Calu3 (cell line): Measurements from ENCODE around the gene CLASP1. TPM values are rescaled to one million over a fixed set of nuclear protein-coding genes. Genes with fewer than 3 reads are reported as not detected.

Experiments
- Bru-seq: library from RNA; stranded (reverse); fragments of 400-500 nt; gene quantifications from one replicate; lab custom pipeline; 2021; lab: Mats Ljungman, UMichigan
- BruChase-seq, 2 experiments: library from RNA; stranded (reverse); fragments of 400-500 nt; gene quantifications; one replicate each; lab custom pipeline; 2021; lab: Mats Ljungman, UMichigan
- BruUV-seq: library from RNA; stranded (reverse); fragments of 400-500 nt; replicated peaks from 2 replicates; lab custom pipeline; 2021; lab: Mats Ljungman, UMichigan
- CTCF ChIA-PET: fragments of 300-600 bp; sonication (Branson Sonifier 250); formaldehyde crosslinking; loops from one replicate; lab custom pipeline; 2022; ENCODE audit warnings: antibody characterized with exemption; lab: Charles Lee
- DNase-seq: peaks from one replicate; pipeline ENCODE4 v3.0.0; 2022
- H3K27ac Mint-ChIP-seq: one replicate; pipeline ENCODE4 v1.8.0; 2022; ENCODE audit warnings: mixed read lengths; ENCODE audit not compliant: unreplicated experiment
- H3K27me3 Mint-ChIP-seq: one replicate; pipeline ENCODE4 v1.8.0; 2022; ENCODE audit warnings: mixed read lengths; ENCODE audit not compliant: unreplicated experiment
- H3K36me3 Mint-ChIP-seq: one replicate; pipeline ENCODE4 v1.8.0; 2022; ENCODE audit warnings: mild to moderate bottlenecking, moderate library complexity, mixed read lengths; ENCODE audit not compliant: insufficient read depth, unreplicated experiment
- H3K4me1 Mint-ChIP-seq: one replicate; pipeline ENCODE4 v1.8.0; 2022; ENCODE audit warnings: mild to moderate bottlenecking, low read depth, mixed read lengths; ENCODE audit not compliant: unreplicated experiment
- H3K4me3 Mint-ChIP-seq: one replicate; pipeline ENCODE4 v1.8.0; 2022; ENCODE audit warnings: mild to moderate bottlenecking, low read depth, moderate library complexity, mixed read lengths; ENCODE audit not compliant: unreplicated experiment
- H3K9me3 Mint-ChIP-seq: one replicate; pipeline ENCODE4 v1.8.0; 2022; ENCODE audit warnings: low read depth, mixed read lengths; ENCODE audit not compliant: unreplicated experiment
- intact Hi-C: fragments of 100-400 bp; cut with micrococcal nuclease; formaldehyde crosslinking; loops from one replicate; pipeline ENCODE4 v1.10.0; 2022; ENCODE audit not compliant: unreplicated experiment
- long read RNA-seq: library from polyadenylated mRNA; stranded (forward); transcript quantifications from one replicate; pipeline ENCODE4 v2.0.0, GENCODE V29; 2022
- total RNA-seq: library from RNA; stranded (reverse); gene quantifications from 2 replicates; pipeline ENCODE4 v1.2.3, GENCODE V29; 2022
- TF ChIP-seq, protein P1 (sequence below): fragments of 200-600 bp; IDR thresholded peaks from one replicate; pipeline ENCODE4 v1.8.0; 2022; ENCODE audit warnings: antibody characterized with exemption; ENCODE audit not compliant: unreplicated experiment

CLASP1 gene
- total RNA-seq = 54.3 and 59.7 TPM in 2 replicates
- Bru-seq, nascent RNA = percentile 89 among the genes with signal in this experiment
- percentile 76 among the genes with signal in this experiment for BruChase-seq, experiment 1, labeled RNA remaining after a 6-hour chase
- percentile 78 among the genes with signal in this experiment for BruChase-seq, experiment 2, labeled RNA remaining after a 2-hour chase
- long read RNA-seq, partial matches to known transcripts = 2 of 12 reads
- long read RNA-seq, other reads (novel, unspliced or antisense) = 10 of 12 reads

DNA sequence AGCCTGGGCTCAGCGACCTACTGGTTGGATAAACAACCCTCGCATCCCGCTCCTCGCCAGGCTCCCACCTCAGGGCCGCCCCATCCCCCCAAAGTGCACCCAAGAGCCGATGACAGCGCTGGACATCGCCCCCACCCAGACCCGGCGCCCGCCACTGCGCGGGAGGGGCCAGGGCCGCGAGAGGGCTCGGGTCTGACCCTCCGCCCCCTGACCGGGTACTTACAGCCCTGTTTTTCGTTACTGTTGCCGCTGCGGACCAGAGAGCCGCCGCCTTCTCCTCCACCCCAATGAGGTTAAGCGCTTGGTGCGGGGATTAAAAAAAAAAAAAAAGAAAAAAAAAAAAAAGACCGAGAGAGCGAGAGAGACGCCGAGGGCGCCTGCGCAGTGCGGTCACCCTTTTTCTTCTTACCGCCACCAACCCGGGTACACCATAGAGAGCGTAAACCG lies at the start of gene CLASP1:
TSS of gene CLASP1 (minus strand) at position 314 of the 447 bp plus-strand sequence. CDS start 43,567 bp downstream, outside the sequence.
- Mint-ChIP-seq H3K4me1 (peaks cover 29% of the 10 kb centered on the region), H3K27me3 (no peaks in the 10 kb centered on the region), H3K9me3 (peaks cover 2% of the 10 kb centered on the region), H3K4me3 (peak within 1 kb of the TSS; percentile 96), H3K36me3 (peaks cover 42% of the 10 kb centered on the region), H3K27ac (peak within 1 kb of the TSS; percentile 98)
- TF ChIP-seq, protein P1, sequence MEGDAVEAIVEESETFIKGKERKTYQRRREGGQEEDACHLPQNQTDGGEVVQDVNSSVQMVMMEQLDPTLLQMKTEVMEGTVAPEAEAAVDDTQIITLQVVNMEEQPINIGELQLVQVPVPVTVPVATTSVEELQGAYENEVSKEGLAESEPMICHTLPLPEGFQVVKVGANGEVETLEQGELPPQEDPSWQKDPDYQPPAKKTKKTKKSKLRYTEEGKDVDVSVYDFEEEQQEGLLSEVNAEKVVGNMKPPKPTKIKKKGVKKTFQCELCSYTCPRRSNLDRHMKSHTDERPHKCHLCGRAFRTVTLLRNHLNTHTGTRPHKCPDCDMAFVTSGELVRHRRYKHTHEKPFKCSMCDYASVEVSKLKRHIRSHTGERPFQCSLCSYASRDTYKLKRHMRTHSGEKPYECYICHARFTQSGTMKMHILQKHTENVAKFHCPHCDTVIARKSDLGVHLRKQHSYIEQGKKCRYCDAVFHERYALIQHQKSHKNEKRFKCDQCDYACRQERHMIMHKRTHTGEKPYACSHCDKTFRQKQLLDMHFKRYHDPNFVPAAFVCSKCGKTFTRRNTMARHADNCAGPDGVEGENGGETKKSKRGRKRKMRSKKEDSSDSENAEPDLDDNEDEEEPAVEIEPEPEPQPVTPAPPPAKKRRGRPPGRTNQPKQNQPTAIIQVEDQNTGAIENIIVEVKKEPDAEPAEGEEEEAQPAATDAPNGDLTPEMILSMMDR = no peak
- peak; percentile 64 for DNase-seq
- intact Hi-C loops = loop anchor here (2.0 kb wide), 3 partner anchors 52 to 118 kb away; partner anchors contain the start of gene RNU4ATAC
- no TSS peak for BruUV-seq
- CTCF ChIA-PET = interaction anchor here (0.6 to 2.0 kb wide), 10 partner anchors 9 to 127 kb away, joined by 3 to 7 read pairs (median 4); partner anchors contain the start of genes NIFK and RNU4ATAC

DNA sequence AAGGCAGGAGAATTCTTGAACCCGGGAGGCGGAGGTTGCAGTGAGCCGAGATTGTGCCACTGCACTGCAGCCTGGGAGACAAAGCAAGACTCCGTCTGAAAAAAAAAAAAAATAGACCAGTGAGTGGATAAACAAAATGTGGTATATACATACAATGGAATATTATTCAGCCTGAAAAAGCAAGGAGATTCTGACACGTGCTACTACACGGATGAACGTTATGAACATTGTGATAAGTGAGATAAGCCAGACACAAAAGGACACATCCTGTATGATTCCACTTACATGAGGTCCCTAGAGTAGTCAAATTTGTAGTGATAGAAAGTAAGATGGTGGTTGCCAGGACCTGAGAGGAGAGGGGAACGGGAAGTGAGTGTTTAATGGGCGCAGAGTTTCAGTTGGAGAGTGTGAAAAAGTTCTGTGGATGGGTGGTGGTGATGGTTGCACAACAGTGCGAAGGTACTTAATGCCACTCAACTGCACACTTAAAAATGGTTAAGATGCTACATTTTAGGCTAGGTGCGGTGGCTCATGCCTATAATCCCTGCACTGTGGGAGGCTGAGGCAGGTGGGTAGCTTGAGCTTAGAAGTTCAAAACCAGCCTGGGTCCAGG lies 49.2 kb upstream of the CLASP1 start:
- H3K36me3 Mint-ChIP-seq = peaks cover 28% of the 10 kb centered on the region
- no peak for DNase-seq
- BruUV-seq = no TSS peak
- TF ChIP-seq, protein P1 = no peak
- peaks cover 66% of the 10 kb centered on the region for H3K4me1 Mint-ChIP-seq
- CTCF ChIA-PET = interaction anchor here (0.6 to 2.1 kb wide), 4 partner anchors 9 to 38 kb away, joined by 4 to 17 read pairs (median 5); partner anchors contain the start of gene NIFK
- H3K9me3 Mint-ChIP-seq = no peaks in the 10 kb centered on the region
- intact Hi-C loops = no loop called here
- peak overlapping the region; percentile 90 for H3K27ac Mint-ChIP-seq
- no peaks in the 10 kb centered on the region for H3K27me3 Mint-ChIP-seq
- H3K4me3 Mint-ChIP-seq = no peak overlapping the region

DNA sequence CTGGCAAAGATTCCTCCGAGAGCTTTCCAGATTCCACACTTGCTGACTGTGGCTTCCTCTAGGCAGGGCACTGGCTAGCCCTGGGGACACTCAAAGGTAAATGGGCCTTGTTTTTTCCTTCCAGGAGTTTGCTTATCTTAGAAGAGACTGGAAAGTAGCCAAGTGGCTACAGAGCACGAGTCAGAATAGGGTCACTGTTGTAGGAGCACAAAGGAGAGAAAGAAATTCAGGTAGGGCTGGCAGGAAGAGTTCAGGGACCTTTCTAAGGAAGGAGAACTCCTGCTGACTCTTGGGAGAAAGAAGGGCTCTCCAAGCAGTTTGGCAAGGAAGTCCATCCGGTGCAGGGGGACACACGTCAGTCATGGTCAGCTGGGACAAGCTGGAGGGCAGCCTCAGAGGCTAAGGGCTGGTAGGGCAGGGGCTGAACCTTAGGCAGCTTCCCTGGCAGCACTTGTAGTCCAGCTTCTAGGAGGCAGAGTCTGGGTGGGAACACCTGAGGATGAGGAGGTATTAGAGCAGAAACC lies 47.9 kb upstream of the CLASP1 start:
- no TSS peak for BruUV-seq
- Mint-ChIP-seq H3K4me1 (peaks cover 59% of the 10 kb centered on the region), H3K4me3 (peak overlapping the region; percentile 41), H3K36me3 (peaks cover 28% of the 10 kb centered on the region), H3K9me3 (no peaks in the 10 kb centered on the region), H3K27ac (peak overlapping the region; percentile 99), H3K27me3 (no peaks in the 10 kb centered on the region)
- CTCF ChIA-PET = interaction anchor here (0.6 to 1.3 kb wide), 2 partner anchors 11 to 167 kb away, joined by 7 to 10 read pairs; no protein-coding TSS in a partner anchor
- intact Hi-C loops = no loop called here
- peak; percentile 65 for DNase-seq
- TF ChIP-seq, protein P1 = no peak

DNA sequence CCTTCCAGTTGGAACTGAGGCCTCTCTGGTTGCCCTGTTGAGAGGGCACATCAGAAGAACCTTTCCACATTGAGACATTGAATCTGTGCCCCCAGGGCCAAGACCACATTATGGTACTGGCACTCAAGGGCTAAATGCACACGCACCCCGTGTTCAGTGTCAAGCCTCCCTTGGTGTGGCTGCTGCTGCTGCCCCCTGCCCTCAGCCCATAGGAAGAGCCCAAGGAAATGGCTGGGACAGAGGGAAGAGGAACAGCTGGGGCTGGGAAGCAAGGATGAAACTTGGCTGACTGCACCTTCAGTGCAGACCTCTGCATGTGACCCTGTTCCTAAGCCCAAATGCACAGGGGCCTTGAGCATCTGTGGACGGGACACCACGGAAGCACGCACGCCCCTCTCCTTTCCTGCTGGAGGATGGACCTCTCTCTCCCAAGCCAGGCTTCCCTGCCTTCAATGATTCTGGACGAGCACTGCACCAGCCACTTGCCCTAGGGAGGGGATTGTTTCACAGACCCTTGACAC lies 47.2 kb upstream of the CLASP1 start:
- H3K4me3 Mint-ChIP-seq = no peak overlapping the region
- TF ChIP-seq, protein P1 = no peak
- no peaks in the 10 kb centered on the region for H3K27me3 Mint-ChIP-seq
- H3K4me1 Mint-ChIP-seq = peaks cover 52% of the 10 kb centered on the region
- DNase-seq = no peak
- BruUV-seq = no TSS peak
- peak overlapping the region; percentile 99 for H3K27ac Mint-ChIP-seq
- peaks cover 28% of the 10 kb centered on the region for H3K36me3 Mint-ChIP-seq
- no peaks in the 10 kb centered on the region for H3K9me3 Mint-ChIP-seq
- intact Hi-C loops = no loop called here
- CTCF ChIA-PET = interaction anchor here (1.3 kb wide), 1 partner anchor 11 kb away, joined by 7 read pairs; no protein-coding TSS in a partner anchor
